SK-N-SH treated with all-trans-retinoic acid at 6 μM for 48 hours (cell line): Measurements from ENCODE around the gene CYP1B1.

Experiments used
- ZFP30 ChIP-seq: fragments of 450-650 bp; formaldehyde crosslinking; IDR thresholded peaks from 2 replicates; pipeline ENCODE4 v1.5.0; 2022; ENCODE audit warnings: mild to moderate bottlenecking, moderate library complexity
- ZNF8 ChIP-seq: fragments of 450-650 bp; formaldehyde crosslinking; IDR thresholded peaks from 2 replicates; pipeline ENCODE4 v1.5.0; 2020; ENCODE audit warnings: mild to moderate bottlenecking, moderate library complexity

GRCh38 chr2:38123911-38124310 is 48.0 kb upstream of the CYP1B1 start:
- TF ChIP-seq ZFP30 (CRISPR knock-in tag): no peak
- no peak for TF ChIP-seq ZNF8 (CRISPR knock-in tag)
